Fibroblast of mammary gland (primary cell): ENCODE data around the gene MMP25.
A peak's percentile ranks its signal among the peaks of the same experiment; 100 is the strongest.

Experiments used
- DNase-seq: peaks from one replicate; pipeline ENCODE4 v3.0.0-alpha.2; 2010; ENCODE audit warnings: low read depth
- H3K4me3 ChIP-seq: 2 replicates; pipeline ENCODE4 v1.5.1; 2011; ENCODE audit warnings: low read depth, mild to moderate bottlenecking, low read length, moderate library complexity; ENCODE audit not compliant: control insufficient read depth
- CTCF ChIP-seq: conservative IDR thresholded peaks from 2 replicates; pipeline ENCODE4 v1.5.1; 2011; ENCODE audit warnings: low read depth, low read length, inconsistent platforms; ENCODE audit not compliant: control insufficient read depth, insufficient read depth

MMP25 gene

GRCh38 chr16:3098459-3099394, 52.4 kb downstream of the MMP25 start, which contains the start of gene ZSCAN10:
TSS of gene ZSCAN10 (minus strand) at chr16:3099294. CDS start at chr16:3092937, 6,357 bp downstream.
- no peak for DNase-seq
- no peak for TF ChIP-seq CTCF
- H3K4me3 ChIP-seq = peak within 1 kb of the TSS; percentile 15

- no peak for DNase-seq
- H3K4me3 ChIP-seq = no peak overlapping the region
- no peak for TF ChIP-seq CTCF
Measured at GRCh38 chr16:3099395-3099731, 53.0 kb downstream of the MMP25 start.

- peak; percentile 81 for DNase-seq
- no peak for TF ChIP-seq CTCF
- peak overlapping the region; percentile 15 for H3K4me3 ChIP-seq
Measured at GRCh38 chr16:3099732-3100499, 53.6 kb downstream of the MMP25 start.

GRCh38 chr16:3101018-3101840, 54.9 kb downstream of the MMP25 start:
- H3K4me3 ChIP-seq = no peak overlapping the region
- DNase-seq = peak; percentile 39
- peak; percentile 67 for TF ChIP-seq CTCF

GRCh38 chr16:3101841-3102470, 55.6 kb downstream of the MMP25 start:
- no peak overlapping the region for H3K4me3 ChIP-seq
- no peak for DNase-seq
- no peak for TF ChIP-seq CTCF
